ENCODE results near the gene DACH1. TPM values are rescaled to one million over a fixed set of nuclear protein-coding genes. Genes with fewer than 3 reads are reported as not detected.

DACH1 gene
- total and polyA plus RNA-seq, 2 of the 8 experiments (the other 6 are each of a cell fraction or from before 2014, with no cell fraction given), result 0.12 to 0.67 TPM

GRCh38 chr13:71685072-71685471 lies 181.9 kb downstream of the DACH1 start:
- H4K8ac ChIP-seq (ENCODE audit: extremely low read depth, insufficient read depth, low read length), result no peak overlapping the region
- no peak overlapping the region for H4K5ac ChIP-seq (ENCODE audit: insufficient read length, low read depth, low read length)
- CTCF ChIA-PET (ENCODE audit: partially characterized antibody), result interaction anchor here (1.4 kb wide), 1 partner anchor 399 kb away, joined by 3 read pairs; no protein-coding TSS in a partner anchor
- peaks cover 0 to 9% (median 4%) of the 10 kb centered on the region in 4 experiments; a peak in 3 of 7 replicates for H3K4me1 ChIP-seq (replicated peaks in 1 of 4; ENCODE audit: control insufficient read depth in 3 of 4, insufficient read depth in 4 of 4, low read length in 3 of 4)
- no peak overlapping the region for H3K56ac ChIP-seq (replicated peaks; ENCODE audit: insufficient read length, low read depth, low read length)
- H2BK12ac ChIP-seq (ENCODE audit: low read depth, low read length), result no peak overlapping the region
- H3K36me3 ChIP-seq (ENCODE audit: control insufficient read depth in 2 of 4, insufficient read depth in 4 of 4, low read length in 3 of 4), result no peaks in the 10 kb centered on the region
- H2BK120ac ChIP-seq (replicated peaks; ENCODE audit: low read depth, low read length), result no peak overlapping the region
- FAIRE-seq (peak; percentile 91), DNase-seq (ENCODE audit: low read depth in 1 of 2, low spot score in 2 of 2) (peak in 1 of 2 experiments; percentile 34)
- H2BK20ac ChIP-seq (ENCODE audit: low read length), result no peak overlapping the region
- no peak overlapping the region for H3K27ac ChIP-seq (ENCODE audit: low read depth, low read length)
- no peak overlapping the region for H2BK5ac ChIP-seq (ENCODE audit: low read depth, low read length)
- H3K14ac ChIP-seq (ENCODE audit: insufficient read length), result no peak overlapping the region
- no peak overlapping the region for H3K23ac ChIP-seq (ENCODE audit: insufficient read length)
- H4K91ac ChIP-seq (replicated peaks; ENCODE audit: insufficient read length, low read length), result no peak overlapping the region
- H3K79me2 ChIP-seq (ENCODE audit: control insufficient read depth in 1 of 2, insufficient read depth in 2 of 2, low read length in 2 of 2), result no peaks in the 10 kb centered on the region
- no peaks in the 10 kb centered on the region for H4K20me1 ChIP-seq (replicated peaks in 1 of 2; ENCODE audit: control insufficient read depth in 1 of 2, insufficient read depth in 2 of 2, low read length in 2 of 2)
- H3K9me3 ChIP-seq (ENCODE audit: insufficient read depth in 2 of 2, low read depth in 1 of 2, low read length in 1 of 2), result no peaks in the 10 kb centered on the region
- no peak overlapping the region for H2AFZ ChIP-seq (ENCODE audit: low read length)
- no peak overlapping the region for H2AK5ac ChIP-seq (ENCODE audit: low read depth, low read length)
- H3K9ac ChIP-seq (replicated peaks in 1 of 4; ENCODE audit: extremely low read depth in 1 of 4, low read depth in 3 of 4, low read length in 3 of 4), result no peak overlapping the region
- no peak overlapping the region for H3K18ac ChIP-seq (ENCODE audit: extremely low read depth, low read length)
- H3K4me3 ChIP-seq (ENCODE audit: extremely low read depth in 1 of 4, insufficient read depth in 2 of 4, low read depth in 3 of 4, low read length in 4 of 4), result peak overlapping the region in 1 of 4 experiments; percentile 10; a peak in 1 of 8 replicates
- H3K79me1 ChIP-seq (ENCODE audit: low read depth, low read length), result no peaks in the 10 kb centered on the region
- no peak overlapping the region for H2BK15ac ChIP-seq (ENCODE audit: low read length)
- 4% methylated on average over 3 of the region's 3 CpGs; no CpG with 5 or more reads in 1 of the 2 experiments for WGBS, 2 experiments (ENCODE audit: extremely low coverage in 1 of 2, insufficient coverage in 1 of 2, insufficient read length in 1 of 2, insufficient replicate concordance in 2 of 2, low coverage in 1 of 2, low lambda C conversion rate in 2 of 2, missing lambda C conversion rate in 1 of 2)
- POLR2A ChIA-PET (ENCODE audit: partially characterized antibody), result no interaction called here
- H3K23me2 ChIP-seq (ENCODE audit: low read depth, low read length), result no peaks in the 10 kb centered on the region
- no peak overlapping the region for H3K4ac ChIP-seq (replicated peaks; ENCODE audit: insufficient read length, low read depth, low read length)
- peaks cover 5 to 31% (median 22%) of the 10 kb centered on the region in 4 experiments for H3K27me3 ChIP-seq (replicated peaks in 1 of 4; ENCODE audit: control insufficient read depth in 3 of 4, extremely low read depth in 1 of 4, insufficient read depth in 3 of 4, low read length in 3 of 4)
- H3K4me2 ChIP-seq (ENCODE audit: insufficient read depth in 1 of 2, low read depth in 2 of 2, low read length in 2 of 2), result peak overlapping the region in 1 of 2 experiments; percentile 49; a peak in 2 of 4 replicates
- TF ChIP-seq NANOG (IDR thresholded peaks at IDR 0.05; ENCODE audit: insufficient read depth, low read depth, low read length, poor library complexity, severe bottlenecking), result peak; percentile 87
- no peak for TF ChIP-seq ZNF274 (IDR thresholded peaks at IDR 0.05; ENCODE audit: borderline replicate concordance, extremely low read depth, low read length)
- TF ChIP-seq MAFK (IDR thresholded peaks at IDR 0.05; ENCODE audit: low read depth, low read length), result no peak
- 0 out of 2 replicates have a peak, but pooled peaks have one; percentile 6 for TF ChIP-seq TCF12 (IDR thresholded peaks at IDR 0.05; ENCODE audit: low read depth, low read length)
- TF ChIP-seq POU5F1 (IDR thresholded peaks at IDR 0.05; ENCODE audit: low read depth, low read length), result 0 out of 2 replicates have a peak, but pooled peaks have one; percentile 23
- TF ChIP-seq HDAC2 (IDR thresholded peaks at IDR 0.05; ENCODE audit: borderline replicate concordance in 1 of 2, low read depth in 2 of 2, low read length in 2 of 2), result peak in 1 of 2 experiments; percentile 78; a peak in 1 of 4 replicates
- peak; percentile 69; the same call in 1 of the 2 replicates for TF ChIP-seq POLR2AphosphoS5 (IDR thresholded peaks at IDR 0.05; ENCODE audit: low read depth, low read length)

All from H1 (cell line).